Measurements from ENCODE around the gene FNDC7. TPM values are rescaled to one million over a fixed set of nuclear protein-coding genes. Genes with fewer than 3 reads are reported as not detected.
"Not testable (repeated sequence)": the region's sequence is repeated elsewhere in the genome, so short reads cannot be mapped to it uniquely, and the experiment has no call there.

The FNDC7 gene
- total and polyA plus RNA-seq, 10 of the 15 experiments (the other 5 are each of a cell fraction or from before 2014, with no cell fraction given), result not detected

DNA sequence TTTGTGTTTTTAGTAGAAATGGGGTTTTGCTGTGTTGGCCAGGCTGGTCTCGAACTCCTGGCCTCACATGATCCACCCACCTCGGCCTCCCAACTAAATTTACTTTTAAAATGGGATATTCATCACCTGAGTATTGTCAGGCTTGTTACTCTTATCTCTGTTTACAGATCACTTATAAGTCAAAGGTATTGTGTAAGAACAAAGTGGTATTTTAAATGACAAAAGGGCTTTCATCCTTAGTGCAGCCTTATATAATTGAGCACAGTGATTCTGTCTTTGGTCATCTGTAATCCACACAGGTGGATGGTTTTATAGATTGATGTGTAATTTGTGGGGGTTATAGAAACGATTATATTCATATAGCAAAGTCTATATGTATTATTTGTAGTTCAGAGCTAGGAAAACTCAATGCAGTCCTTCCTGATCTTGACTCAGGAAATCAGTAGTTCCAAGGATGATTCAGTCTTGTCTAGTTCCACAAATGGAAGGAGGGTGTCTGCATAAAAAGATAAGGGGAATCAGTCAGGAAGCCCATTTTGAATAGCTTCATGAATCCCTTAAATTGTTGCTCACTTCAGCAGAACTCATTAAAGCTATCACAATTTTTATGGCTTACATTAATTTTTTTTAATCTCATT lies 68.3 kb downstream of the FNDC7 start:
- Histone ChIP-seq H3K27ac (ENCODE audit: control insufficient read depth, insufficient read depth) (no peak overlapping the region), H3K79me2 (ENCODE audit: control insufficient read depth, insufficient read depth, low read length) (no peaks in the 10 kb centered on the region), H3K9ac (ENCODE audit: control insufficient read depth, insufficient read depth, low read length) (no peak overlapping the region), H3K4me3 (no peak overlapping the region), H3K4me2 (ENCODE audit: control insufficient read depth, insufficient read depth) (no peak overlapping the region), H3K36me3 (ENCODE audit: control insufficient read depth in 2 of 2, insufficient read depth in 2 of 2, low read length in 1 of 2) (peaks cover 3 to 6% of the 10 kb centered on the region in 2 experiments; a peak in 3 of 4 replicates), H3K9me3 (replicated peaks; ENCODE audit: control insufficient read depth, insufficient read depth, low read length) (peaks cover 7% of the 10 kb centered on the region), H3K27me3 (replicated peaks in 1 of 2; ENCODE audit: control insufficient read depth in 2 of 2, insufficient read depth in 2 of 2, low read length in 1 of 2) (no peaks in the 10 kb centered on the region), H2AFZ (ENCODE audit: control insufficient read depth, low read depth, low read length) (no peak overlapping the region), H4K20me1 (ENCODE audit: control insufficient read depth, insufficient read depth) (no peaks in the 10 kb centered on the region), H3K4me1 (ENCODE audit: control insufficient read depth, insufficient read depth, low read length) (no peaks in the 10 kb centered on the region)
- TF ChIP-seq PAX8 (IDR thresholded peaks at IDR 0.05) (no peak), NFIC (IDR thresholded peaks at IDR 0.05; ENCODE audit: low read depth, low read length) (no peak), CTCF (IDR thresholded peaks at IDR 0.05 in 2 of 3, conservative IDR thresholded peaks at IDR 0.05 in 1 of 3; ENCODE audit: control insufficient read depth in 2 of 3, extremely low read depth in 1 of 3, insufficient read depth in 1 of 3, low read depth in 3 of 3, low read length in 3 of 3) (no peak), FOS (IDR thresholded peaks at IDR 0.05; ENCODE audit: borderline replicate concordance, extremely low read depth, insufficient read length) (no peak), SMC3 (IDR thresholded peaks at IDR 0.05; ENCODE audit: borderline replicate concordance, low read length) (no peak), STAT1 (conservative IDR thresholded peaks at IDR 0.05) (no peak), HDGF (IDR thresholded peaks at IDR 0.05) (no peak), SMAD1 (IDR thresholded peaks at IDR 0.05; ENCODE audit: low read depth, partially characterized antibody) (no peak), ATF2 (IDR thresholded peaks at IDR 0.05; ENCODE audit: low read length) (no peak), RFX5 (IDR thresholded peaks at IDR 0.05; ENCODE audit: low read depth, low read length) (no peak)
- TF ChIP-seq, protein P1, sequence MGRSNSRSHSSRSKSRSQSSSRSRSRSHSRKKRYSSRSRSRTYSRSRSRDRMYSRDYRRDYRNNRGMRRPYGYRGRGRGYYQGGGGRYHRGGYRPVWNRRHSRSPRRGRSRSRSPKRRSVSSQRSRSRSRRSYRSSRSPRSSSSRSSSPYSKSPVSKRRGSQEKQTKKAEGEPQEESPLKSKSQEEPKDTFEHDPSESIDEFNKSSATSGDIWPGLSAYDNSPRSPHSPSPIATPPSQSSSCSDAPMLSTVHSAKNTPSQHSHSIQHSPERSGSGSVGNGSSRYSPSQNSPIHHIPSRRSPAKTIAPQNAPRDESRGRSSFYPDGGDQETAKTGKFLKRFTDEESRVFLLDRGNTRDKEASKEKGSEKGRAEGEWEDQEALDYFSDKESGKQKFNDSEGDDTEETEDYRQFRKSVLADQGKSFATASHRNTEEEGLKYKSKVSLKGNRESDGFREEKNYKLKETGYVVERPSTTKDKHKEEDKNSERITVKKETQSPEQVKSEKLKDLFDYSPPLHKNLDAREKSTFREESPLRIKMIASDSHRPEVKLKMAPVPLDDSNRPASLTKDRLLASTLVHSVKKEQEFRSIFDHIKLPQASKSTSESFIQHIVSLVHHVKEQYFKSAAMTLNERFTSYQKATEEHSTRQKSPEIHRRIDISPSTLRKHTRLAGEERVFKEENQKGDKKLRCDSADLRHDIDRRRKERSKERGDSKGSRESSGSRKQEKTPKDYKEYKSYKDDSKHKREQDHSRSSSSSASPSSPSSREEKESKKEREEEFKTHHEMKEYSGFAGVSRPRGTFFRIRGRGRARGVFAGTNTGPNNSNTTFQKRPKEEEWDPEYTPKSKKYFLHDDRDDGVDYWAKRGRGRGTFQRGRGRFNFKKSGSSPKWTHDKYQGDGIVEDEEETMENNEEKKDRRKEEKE (IDR thresholded peaks at IDR 0.05), result no peak
- in situ Hi-C loops (cut with MboI) (no loop called here), intact Hi-C loops (cut with micrococcal nuclease; ENCODE audit: unreplicated experiment) (no loop called here)
- DNase-seq (ENCODE audit: low read depth, low spot score) (no peak), FAIRE-seq (no peak), ATAC-seq (no peak)
- WGBS (ENCODE audit: insufficient coverage, insufficient replicate concordance, low lambda C conversion rate, missing lambda C conversion rate), result 71% methylated on average over 3 of the region's 3 CpGs
- BruUV-seq (replicated peaks), result no TSS peak
- ChIA-PET SMC1A (ENCODE audit: uncharacterized antibody, unreplicated experiment) (interaction anchor here (0.6 kb wide), 1 partner anchor 192 kb away, joined by 3 read pairs; no protein-coding TSS in a partner anchor), POLR2A (interaction anchor here (0.5 kb wide), 1 partner anchor 168 kb away, joined by 3 read pairs; no protein-coding TSS in a partner anchor), RAD21 (ENCODE audit: unreplicated experiment) (no interaction called here), CTCF (interaction anchor here (0.7 kb wide), 1 partner anchor 19 kb away, joined by 3 read pairs; no protein-coding TSS in a partner anchor)

- not testable (repeated sequence) for H3K36me3 ChIP-seq (ENCODE audit: control insufficient read depth in 2 of 2, insufficient read depth in 2 of 2, low read length in 1 of 2)
Observed at GRCh38 chr1:108781575-108781944, 68.9 kb downstream of the FNDC7 start.

More at GRCh38 chr1:108781575-108781944, 68.9 kb downstream of the FNDC7 start:
- H2AFZ ChIP-seq (ENCODE audit: control insufficient read depth, low read depth, low read length); RAD21 ChIA-PET (ENCODE audit: unreplicated experiment); BruUV-seq (replicated peaks); H3K27ac ChIP-seq (ENCODE audit: control insufficient read depth, insufficient read depth); H3K4me3 ChIP-seq; H3K9me3 ChIP-seq (replicated peaks; ENCODE audit: control insufficient read depth, insufficient read depth, low read length); H4K20me1 ChIP-seq (ENCODE audit: control insufficient read depth, insufficient read depth); H3K9ac ChIP-seq (ENCODE audit: control insufficient read depth, insufficient read depth, low read length); DNase-seq (ENCODE audit: low read depth, low spot score); H3K27me3 ChIP-seq (replicated peaks in 1 of 2; ENCODE audit: control insufficient read depth in 2 of 2, insufficient read depth in 2 of 2, low read length in 1 of 2); CTCF ChIA-PET; FAIRE-seq; ATAC-seq; H3K4me2 ChIP-seq (ENCODE audit: control insufficient read depth, insufficient read depth); intact Hi-C loops (cut with micrococcal nuclease; ENCODE audit: unreplicated experiment); in situ Hi-C loops (cut with MboI); H3K4me1 ChIP-seq (ENCODE audit: control insufficient read depth, insufficient read depth, low read length); H3K79me2 ChIP-seq (ENCODE audit: control insufficient read depth, insufficient read depth, low read length): not testable (repeated sequence)
- 100% methylated on average over 1 of the region's 1 CpG for WGBS (ENCODE audit: insufficient coverage, insufficient replicate concordance, low lambda C conversion rate, missing lambda C conversion rate)
- ChIA-PET POLR2A (interaction anchor here (0.5 kb wide), 1 partner anchor 167 kb away, joined by 3 read pairs; no protein-coding TSS in a partner anchor), SMC1A (ENCODE audit: uncharacterized antibody, unreplicated experiment) (interaction anchor here (0.6 kb wide), 1 partner anchor 193 kb away, joined by 3 read pairs; no protein-coding TSS in a partner anchor)
